ENCODE data around the gene CRYZL1.

DNA sequence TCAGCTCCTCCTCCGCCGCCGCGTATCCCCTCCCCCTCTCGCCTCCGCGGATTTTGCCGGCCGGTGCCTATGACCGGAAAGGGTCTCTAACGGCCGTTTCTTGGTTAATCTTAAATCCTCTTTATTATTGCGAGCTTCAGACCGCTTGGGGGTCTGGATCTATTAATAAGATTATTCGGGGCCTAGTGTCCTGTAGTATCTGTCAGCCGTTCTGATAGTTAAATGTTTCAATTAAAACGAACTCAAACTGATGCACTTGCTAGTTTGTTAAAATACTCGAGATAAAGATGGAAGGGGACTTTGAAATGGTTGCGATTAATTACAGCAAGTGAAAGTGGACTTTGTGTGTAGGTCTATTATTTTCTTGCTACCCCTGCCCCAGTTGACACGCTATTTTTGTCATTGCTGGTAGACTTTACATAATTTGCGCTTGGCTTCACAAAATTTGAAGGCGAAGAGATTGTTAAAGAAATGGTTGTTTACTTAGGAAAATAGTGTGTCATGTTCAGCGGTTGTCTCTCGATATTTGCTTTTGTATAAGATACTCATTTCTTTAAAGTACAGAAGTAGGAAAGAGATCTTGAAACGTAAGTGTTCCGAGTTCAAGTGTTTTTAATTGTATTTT, 97.9 kb downstream of the CRYZL1 start:
- TF ChIP-seq, protein P1, sequence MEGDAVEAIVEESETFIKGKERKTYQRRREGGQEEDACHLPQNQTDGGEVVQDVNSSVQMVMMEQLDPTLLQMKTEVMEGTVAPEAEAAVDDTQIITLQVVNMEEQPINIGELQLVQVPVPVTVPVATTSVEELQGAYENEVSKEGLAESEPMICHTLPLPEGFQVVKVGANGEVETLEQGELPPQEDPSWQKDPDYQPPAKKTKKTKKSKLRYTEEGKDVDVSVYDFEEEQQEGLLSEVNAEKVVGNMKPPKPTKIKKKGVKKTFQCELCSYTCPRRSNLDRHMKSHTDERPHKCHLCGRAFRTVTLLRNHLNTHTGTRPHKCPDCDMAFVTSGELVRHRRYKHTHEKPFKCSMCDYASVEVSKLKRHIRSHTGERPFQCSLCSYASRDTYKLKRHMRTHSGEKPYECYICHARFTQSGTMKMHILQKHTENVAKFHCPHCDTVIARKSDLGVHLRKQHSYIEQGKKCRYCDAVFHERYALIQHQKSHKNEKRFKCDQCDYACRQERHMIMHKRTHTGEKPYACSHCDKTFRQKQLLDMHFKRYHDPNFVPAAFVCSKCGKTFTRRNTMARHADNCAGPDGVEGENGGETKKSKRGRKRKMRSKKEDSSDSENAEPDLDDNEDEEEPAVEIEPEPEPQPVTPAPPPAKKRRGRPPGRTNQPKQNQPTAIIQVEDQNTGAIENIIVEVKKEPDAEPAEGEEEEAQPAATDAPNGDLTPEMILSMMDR (IDR thresholded peaks at IDR 0.05): no peak
- TF ChIP-seq POLR2A (IDR thresholded peaks at IDR 0.05): no peak

All from lower leg skin (tissue), 3 donors.